Smooth muscle cell of the brain vasculature (primary cell): ENCODE results near the gene FBXL7.

Source experiments
- DNase-seq: peaks from one replicate; pipeline ENCODE4 v3.0.0-alpha.2; 2012; ENCODE audit warnings: low read depth, low spot score

Gene FBXL7

DNA sequence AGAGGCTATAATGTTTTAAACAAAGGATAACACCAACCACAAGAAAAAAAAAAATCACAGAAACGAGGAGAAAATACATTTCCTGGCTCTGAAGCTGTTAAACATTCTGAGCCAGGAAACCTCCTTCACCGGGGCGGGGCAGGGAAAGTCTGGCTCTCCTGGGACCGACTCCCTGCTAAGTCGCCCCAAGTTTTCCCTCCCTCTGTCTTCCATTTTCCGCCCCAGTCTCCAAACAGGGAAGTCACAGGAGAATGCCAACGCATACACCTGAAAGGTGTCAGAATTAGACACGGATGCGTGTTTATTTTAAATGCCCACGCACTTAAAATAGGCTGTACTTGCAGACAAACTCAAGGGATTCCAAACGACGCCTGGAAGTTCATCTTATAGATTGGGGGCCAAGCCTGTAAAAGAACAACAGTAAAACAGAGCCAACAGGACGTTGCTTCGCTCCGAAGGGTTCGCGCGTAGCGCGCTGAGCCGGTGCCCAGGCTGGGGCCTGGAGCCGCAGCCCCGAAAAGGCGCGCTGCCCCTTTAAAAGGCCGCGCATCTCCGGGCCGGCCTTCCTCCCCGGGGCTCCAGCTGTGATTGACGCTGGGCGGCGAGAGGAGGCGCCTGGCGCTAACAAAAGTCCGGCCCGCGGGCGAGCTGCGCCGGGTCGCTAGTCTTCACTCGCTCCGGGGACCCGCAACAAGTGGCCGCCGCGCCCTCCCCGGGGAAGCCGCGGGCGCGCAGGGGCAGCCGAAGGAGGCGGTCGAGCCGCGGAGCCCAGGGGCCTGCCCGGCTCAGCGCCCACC is at the start of gene FBXL7:
FBXL7 (plus strand) TSS at position 653 of the 797 bp plus-strand sequence.
- no peak for DNase-seq

DNA sequence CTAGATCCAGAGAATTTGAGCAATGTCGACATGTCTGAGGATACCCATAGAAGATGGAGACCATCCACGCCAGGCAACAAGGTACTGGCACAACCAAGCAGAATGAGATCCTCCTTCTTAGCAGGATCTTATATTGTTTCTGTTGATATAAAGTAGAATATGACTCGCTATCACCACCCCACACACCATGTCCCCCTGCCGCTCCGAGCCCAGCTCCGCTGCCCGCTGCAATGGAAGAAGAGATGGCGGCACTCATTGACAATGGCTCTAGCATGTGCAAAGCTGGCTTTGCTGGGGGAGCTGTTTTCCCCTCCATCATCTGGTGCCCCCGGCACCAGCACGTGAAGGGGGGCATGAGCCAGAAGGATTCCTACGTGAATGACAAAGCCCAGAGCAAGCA is 49.5 kb upstream of the FBXL7 start:
- no peak for DNase-seq

DNA sequence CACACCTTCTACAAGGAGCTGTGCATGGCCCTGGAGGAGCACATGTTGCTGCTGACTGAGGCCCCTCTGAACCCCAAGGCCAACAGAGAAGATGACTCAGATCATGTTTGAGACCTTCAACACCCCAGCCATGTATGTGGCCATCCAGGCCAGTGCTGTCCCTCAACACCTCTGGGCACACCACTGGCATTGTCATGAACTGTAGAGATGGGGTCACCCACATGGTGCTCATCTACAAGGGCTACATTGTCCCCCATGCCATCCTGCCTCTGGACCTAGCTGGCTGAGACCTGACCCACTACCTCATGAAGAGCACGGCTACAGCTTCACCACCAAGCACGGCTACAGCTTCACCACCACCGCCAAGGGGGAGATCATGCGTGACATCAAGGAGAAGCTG is 49.0 kb upstream of the FBXL7 start:
- DNase-seq = no peak

- DNase-seq = no peak
Observed at GRCh38 chr5:15452030-15452429, 48.0 kb upstream of the FBXL7 start.

- peak; percentile 13 for DNase-seq
Observed at GRCh38 chr5:15452781-15453180, 47.2 kb upstream of the FBXL7 start.

DNA sequence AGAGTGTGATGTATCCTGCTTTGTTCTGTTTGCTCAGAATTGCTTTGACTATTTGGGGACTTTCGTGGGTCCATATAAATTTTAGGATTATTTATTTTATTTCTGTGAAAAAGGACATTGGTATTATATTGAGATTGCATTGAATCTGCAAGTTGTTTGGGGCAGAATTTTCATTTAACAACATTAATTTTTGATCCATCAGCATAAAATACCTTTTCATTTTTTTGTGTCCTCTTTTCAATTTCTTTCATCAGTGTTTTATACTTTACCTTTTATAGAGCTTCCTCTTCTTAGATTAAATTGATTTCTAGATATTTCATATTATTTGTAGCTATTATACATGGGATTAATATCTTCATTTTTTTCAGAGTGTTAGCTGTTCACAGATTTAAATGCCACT is 40.8 kb upstream of the FBXL7 start:
- no peak for DNase-seq

DNA sequence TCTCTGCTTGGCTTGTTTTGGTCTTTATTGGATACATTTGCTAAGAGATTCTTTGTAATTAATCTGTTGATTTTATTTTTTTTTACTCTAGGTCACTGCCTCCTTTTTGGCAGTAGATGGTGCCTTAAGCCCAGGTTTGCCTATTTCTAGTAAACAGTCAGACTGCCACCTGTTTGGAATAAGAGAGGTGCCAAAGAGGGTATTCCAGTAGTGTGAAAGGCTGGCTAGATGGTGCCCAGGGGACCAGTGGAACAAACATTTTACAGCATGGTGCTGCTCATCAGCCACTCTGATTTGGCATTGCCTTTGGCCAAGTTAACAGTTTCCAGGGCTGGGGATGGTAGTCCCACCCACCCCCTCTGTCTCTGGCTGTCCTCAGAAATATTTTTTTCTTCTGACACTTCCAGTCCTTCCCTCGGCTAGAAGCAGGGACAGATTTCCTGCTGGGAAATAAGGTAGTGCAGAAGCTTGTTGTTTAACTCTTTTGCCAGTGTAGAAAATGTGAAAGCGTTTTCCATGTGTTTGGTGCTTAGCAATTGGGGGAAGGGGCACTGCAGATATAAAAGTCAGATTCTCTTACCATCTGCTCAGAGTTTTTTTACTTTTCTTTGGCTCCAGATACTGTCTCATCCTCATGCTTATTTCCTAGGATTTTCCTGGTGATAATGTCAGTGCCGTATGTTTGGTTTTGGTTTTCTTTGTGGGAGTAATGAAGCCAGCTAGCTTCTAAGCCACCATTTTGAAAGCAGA is 36.6 kb upstream of the FBXL7 start:
- no peak for DNase-seq

DNA sequence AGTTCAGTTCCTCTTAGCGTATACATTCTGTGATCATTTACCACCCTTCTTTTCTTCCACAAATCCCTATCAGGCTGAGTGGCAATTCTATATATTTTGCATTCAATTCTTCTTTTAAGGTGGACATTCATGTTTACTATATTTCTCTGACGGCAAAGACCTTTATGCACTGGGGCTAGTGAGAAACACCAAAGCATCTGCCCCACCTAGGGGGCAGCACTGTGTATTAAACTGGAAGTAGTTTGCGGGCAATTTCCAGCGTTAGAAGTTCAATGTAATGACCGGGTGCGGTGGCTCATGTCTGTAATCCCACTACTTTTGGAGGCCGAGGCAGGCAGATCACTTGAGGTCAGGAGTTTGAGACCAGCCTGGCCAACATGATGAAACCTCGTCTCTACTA is 27.9 kb upstream of the FBXL7 start:
- no peak for DNase-seq

DNA sequence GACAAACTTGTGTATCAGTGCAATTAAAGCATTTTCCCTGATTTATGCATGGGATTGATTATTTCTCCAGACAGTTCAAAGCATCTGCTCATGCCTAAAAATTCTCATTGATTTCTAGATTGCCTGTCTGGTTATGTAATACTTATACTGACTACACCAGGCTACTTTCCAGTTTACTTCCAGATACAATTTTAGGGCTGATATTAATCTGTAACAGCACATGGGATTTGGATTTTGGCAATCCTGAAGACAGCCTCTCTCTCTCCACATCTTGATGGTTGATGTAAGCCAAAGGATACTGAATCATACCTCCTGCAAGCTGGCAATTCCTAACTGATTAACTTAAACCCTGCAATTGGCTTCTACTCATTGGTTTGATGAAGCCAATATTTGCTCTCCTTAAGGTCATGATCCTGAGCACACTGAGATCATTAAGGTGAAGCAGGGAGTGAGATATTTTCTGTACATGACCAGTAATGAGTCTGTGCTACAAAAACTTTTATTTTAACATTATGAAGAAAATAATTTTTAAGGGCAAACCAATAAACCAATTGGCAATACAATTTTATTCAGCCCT is 25.7 kb upstream of the FBXL7 start:
- no peak for DNase-seq

DNA sequence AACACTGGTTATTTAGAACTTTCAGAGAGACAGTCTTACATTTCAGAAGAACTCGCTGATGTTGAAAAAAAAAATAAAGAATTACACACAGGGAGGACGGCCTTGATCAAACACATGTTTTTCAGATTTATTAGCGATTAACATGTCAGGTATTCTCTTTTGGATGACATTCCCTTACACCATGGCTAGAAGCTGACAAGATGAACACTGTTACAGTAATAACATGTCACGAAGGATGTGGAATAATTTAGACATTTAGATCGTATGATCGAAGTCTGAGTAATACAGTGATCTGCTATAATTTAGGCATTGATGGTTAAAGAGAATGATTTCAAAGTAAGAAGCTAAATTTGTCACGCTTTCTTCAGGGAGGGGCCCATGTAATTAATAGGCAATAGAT is 24.6 kb upstream of the FBXL7 start:
- DNase-seq = no peak

DNA sequence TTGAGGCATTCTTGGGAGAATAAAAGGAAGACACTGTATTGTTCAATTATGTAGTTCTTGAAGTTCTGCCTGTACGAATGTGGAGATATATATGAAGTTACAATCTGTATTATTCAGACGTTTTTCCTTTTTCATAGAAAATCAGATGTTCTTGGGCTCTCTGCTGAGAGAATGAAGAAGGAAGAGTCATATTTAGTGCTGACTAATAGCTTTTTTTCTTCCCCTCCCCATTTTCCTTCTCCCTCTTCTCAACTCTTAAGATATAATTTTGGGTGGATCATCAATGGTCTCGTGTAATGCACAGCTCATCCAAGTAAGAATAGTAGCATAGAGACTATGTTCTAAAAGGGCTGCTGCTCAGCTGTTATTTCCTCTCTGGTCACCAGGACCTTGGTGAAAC is 23.0 kb upstream of the FBXL7 start:
- no peak for DNase-seq

DNA sequence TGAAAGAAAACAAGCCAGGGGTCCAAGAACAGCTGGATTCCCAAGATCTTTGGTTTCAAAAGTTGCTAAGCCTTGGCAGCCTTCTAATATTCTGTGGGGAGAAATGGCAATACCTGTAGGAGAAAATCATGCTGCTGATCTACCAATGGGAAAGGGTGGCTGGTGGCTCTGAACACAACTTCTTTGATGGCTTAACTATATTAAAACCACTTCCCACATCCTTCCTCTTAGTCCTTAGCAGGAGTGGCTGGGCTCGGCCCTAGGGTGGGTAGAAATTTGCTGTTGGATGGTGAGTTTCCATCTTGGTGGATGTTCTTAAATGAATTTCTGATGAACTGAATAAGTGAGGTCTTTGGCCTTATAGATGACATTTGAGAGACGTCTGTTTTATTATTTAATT is 19.5 kb upstream of the FBXL7 start:
- no peak for DNase-seq

GRCh38 chr5:15483351-15484097 is 16.5 kb upstream of the FBXL7 start:
- DNase-seq = no peak

GRCh38 chr5:15487228-15487627 is 12.8 kb upstream of the FBXL7 start:
- DNase-seq = no peak

DNA sequence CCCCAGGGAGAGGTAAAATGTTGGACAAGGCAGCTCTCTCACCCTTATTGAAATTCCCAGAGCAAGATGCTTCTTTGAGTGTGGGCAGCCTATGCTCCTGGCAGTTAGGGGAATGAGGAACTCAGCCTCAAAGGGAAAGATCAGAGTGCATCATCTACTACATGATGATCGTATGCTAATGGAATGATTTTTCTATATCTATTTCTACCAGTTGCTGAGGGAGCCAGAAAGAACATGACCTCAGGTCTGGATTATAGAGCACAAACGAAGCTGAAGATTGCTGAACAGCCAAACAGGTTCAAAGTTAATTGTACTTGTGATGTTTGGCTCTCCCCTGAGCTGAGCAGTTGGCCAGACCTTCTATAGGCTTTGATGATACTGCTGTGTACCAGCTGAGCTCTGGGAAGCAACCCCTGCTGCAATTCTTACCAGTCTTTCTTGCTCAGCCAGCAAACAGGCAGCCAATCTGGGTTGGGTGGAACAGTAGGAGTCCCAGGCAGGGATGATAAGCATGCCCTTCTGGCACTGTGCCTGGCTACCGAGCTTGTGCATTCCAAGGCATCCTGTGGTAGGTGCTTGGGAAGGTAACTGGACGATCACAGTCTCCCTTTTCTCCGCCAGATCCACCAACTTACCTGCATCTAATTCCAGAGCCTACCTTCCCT is 10.3 kb upstream of the FBXL7 start:
- no peak for DNase-seq

DNA sequence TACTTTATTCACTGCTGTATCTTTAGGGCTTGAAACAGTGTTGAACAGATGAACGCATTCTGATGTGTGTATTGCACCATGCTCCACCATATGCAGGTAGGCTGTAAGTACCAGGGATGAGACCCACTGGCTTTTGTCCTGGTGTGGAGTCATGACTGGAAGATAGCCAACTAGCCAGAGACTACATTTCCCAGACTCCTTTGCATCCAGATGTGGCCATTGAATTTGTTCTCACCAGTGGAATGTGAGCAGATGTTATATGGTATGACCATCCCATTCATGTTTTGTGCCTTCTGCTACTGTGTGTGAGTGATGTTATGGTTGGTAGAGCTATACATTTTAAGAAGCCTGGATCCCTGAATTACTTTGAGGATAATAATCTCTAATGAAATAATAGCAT is 7.4 kb upstream of the FBXL7 start:
- no peak for DNase-seq

DNA sequence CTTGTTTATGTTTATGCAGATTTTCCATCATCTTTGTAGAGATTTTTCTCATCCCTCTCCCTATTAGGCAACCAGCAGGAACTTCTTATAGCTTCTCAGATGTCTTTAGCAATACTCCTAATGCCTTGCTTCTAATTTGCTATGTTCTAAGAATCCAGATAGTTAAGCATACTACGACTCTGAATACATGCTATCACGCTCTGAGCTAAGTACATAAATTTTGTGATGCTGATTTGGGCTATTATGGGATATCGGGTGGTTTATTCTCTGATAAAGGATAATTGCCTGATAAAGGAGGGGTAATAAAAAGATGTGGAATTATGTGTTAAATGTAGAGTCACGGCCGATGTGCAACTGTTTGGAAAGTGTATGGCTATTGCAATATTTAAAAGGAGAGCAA is 6.5 kb upstream of the FBXL7 start:
- no peak for DNase-seq

DNA sequence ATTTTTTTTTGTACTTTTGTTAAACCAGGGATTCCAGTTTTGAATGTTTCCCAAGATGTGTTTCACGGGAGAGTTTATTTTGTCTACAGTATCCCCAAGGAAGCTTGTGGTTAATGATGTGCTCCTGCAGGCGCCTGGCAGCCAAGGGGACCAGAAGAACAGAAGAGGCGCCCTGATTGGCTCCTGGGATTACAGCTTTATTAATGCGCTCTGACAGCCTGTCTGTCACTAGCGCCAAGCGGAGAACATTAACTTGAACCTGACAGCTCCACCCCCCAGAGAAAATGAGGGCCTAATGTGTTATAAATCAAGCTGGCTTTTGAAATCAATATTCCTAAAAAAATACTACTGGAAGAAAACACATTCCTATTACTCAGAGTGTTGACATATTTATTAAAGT is 5.0 kb upstream of the FBXL7 start:
- no peak for DNase-seq

- DNase-seq = no peak
Observed at GRCh38 chr5:15496886-15497285, 3.1 kb upstream of the FBXL7 start.

DNA sequence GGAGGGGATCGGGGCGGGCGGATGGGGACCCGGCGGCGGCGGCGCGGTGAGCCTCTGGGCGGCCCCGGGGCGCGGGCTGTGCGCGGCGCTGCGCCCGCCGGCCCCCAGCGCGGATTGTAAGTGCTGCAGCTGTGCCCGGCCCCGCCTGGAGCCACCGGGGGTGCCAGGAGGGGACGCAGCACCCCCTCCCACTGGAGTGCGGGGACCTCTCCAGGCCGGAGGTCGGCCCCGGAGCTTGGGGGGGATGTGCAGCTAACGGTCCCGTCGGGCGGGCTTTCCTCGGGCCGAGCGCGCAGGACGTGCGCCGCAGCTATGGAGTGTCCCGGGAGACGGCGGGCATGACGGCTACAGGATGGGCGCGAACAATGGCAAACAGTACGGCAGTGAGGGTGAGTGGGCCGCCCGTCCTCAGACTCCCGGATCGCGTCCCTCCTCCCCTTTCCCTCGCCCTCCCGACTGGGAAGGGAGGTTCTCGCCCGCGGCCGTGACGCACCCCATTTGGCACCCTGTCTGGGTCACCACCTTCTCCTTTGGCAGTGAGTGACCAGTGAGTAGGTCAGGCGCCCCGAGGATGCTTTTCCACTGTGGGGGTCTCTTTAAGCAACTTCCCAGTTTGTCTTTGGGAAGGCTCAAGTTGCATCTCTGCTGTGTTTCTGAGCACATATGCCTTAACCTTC is 483 bp downstream of the FBXL7 start:
- no peak for DNase-seq
